GM12891 (cell line): ENCODE results near the gene EXOC7.

Experiments used
- PAX5 ChIP-seq: IDR thresholded peaks from 2 replicates; pipeline ENCODE4 v1.6.1; 2011; ENCODE audit warnings: low read length, moderate library complexity, mild to moderate bottlenecking; ENCODE audit not compliant: insufficient read depth, severe bottlenecking
- POLR2A ChIP-seq: IDR thresholded peaks from 2 replicates; pipeline ENCODE4 v1.6.1; 2011; ENCODE audit warnings: low read depth, low read length, control low read depth
- POLR2AphosphoS5 ChIP-seq: IDR thresholded peaks from 2 replicates; pipeline ENCODE4 v1.6.1; 2011; ENCODE audit warnings: low read depth, low read length, control low read depth
- TAF1 ChIP-seq: IDR thresholded peaks from 2 replicates; pipeline ENCODE4 v1.6.1; 2011; ENCODE audit warnings: low read depth, low read length, control low read depth

DNA sequence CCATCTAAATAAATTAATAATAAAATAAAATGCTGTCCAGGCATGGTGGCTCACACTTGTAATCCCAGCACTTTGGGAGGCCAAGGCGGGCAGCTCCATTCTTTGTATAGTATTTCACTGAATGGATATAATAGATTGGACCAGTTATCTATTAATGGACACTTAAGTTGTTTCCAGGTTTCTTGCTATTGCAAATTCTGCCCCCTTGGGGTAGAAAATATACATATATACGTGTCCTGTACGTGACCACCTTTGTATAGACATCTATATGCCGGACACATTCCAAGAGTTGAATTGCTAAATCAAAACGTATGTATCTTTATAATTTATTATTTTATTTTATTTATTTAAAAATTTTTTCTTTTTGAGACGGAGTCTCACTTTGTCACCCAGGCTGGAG is 3.9 kb upstream of the EXOC7 start:
- TF ChIP-seq POLR2A: no peak
- TF ChIP-seq POLR2AphosphoS5: no peak
- no peak for TF ChIP-seq TAF1
- no peak for TF ChIP-seq PAX5
